ENCODE measurements around the gene SMLR1. TPM values are rescaled to one million over a fixed set of nuclear protein-coding genes. Genes with fewer than 3 reads are reported as not detected.

SMLR1 gene
- total RNA-seq, 1 experiment from 2014 or later, result not detected

DNA sequence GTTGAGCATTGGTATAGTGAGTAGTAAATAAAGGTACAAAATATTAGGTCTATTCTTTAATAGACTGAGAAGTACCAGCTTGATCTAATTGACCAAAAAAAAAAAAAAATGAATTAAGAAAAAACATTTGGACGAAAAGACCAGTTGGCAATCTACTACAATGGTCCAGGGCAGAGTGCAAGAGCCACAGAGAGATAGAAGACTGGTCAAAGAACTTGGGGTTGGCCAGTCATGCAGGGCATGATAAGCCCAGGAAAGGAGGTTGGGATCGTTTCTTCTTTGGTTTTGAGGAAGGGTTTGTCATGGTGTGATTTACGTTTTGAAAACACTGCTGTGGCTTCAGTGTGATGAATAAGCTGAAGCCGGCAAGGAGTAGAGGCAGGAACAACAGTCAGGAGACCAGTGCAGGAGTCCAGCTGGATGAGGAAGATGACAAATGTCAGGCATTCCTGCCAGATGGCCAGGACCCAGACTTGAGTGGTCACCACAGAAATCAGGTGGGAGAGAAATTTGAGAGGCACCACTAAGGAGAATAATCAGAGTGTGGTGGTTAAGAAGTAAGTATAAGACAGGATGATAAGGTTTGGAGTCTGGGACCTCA, 14.0 kb downstream of the SMLR1 start:
- Histone ChIP-seq H3K4me3 (replicated peaks in 1 of 2; ENCODE audit: low read depth in 1 of 2, low read length in 2 of 2) (no peak overlapping the region), H3K9ac (ENCODE audit: low read length) (no peak overlapping the region), H3K36me3 (ENCODE audit: control insufficient read depth in 1 of 2, insufficient read depth in 2 of 2, low read length in 2 of 2) (no peaks in the 10 kb centered on the region), H3K4me1 (ENCODE audit: control insufficient read depth in 1 of 2, insufficient read depth in 2 of 2, low read length in 2 of 2) (no peaks in the 10 kb centered on the region), H3K4me2 (ENCODE audit: low read length) (no peak overlapping the region), H3K27me3 (ENCODE audit: insufficient read depth, low read length) (no peaks in the 10 kb centered on the region), H2AFZ (ENCODE audit: low read depth, low read length, poor library complexity, severe bottlenecking) (no peak overlapping the region), H3K27ac (ENCODE audit: low read depth, low read length) (no peak overlapping the region), H3K9me3 (ENCODE audit: control insufficient read depth in 1 of 2, insufficient read depth in 1 of 2, low read depth in 1 of 2, low read length in 2 of 2) (no peaks in the 10 kb centered on the region), H3K9me2 (ENCODE audit: insufficient read depth) (no peaks in the 10 kb centered on the region), H4K20me1 (ENCODE audit: insufficient read depth) (no peaks in the 10 kb centered on the region), H3K79me2 (ENCODE audit: insufficient read depth, low read length) (no peaks in the 10 kb centered on the region)
- DNase-seq (ENCODE audit: low read depth, low spot score) (no peak), ATAC-seq (no peak)
- BruUV-seq (replicated peaks), result no TSS peak
- ChIA-PET CTCF (no interaction called here), RAD21 (ENCODE audit: low non-redundant PET in 1 of 2, low total read pairs in 2 of 2, uncharacterized antibody in 2 of 2, unreplicated experiment in 2 of 2) (no interaction called here), POLR2A (interaction anchor here (0.6 kb wide), 1 partner anchor 481 kb away, joined by 3 read pairs; no protein-coding TSS in a partner anchor)
- intact Hi-C loops (cut with micrococcal nuclease), result loop anchor here (5.0 kb wide), 3 partner anchors 519 to 804 kb away; no protein-coding TSS in a partner anchor
- TF ChIP-seq, protein P1, sequence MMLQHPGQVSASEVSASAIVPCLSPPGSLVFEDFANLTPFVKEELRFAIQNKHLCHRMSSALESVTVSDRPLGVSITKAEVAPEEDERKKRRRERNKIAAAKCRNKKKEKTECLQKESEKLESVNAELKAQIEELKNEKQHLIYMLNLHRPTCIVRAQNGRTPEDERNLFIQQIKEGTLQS (IDR thresholded peaks at IDR 0.05), result no peak
- TF ChIP-seq CEBPB (IDR thresholded peaks at IDR 0.05; ENCODE audit: low read depth) (no peak), EZH2 (IDR thresholded peaks at IDR 0.05) (no peak), POLR2AphosphoS5 (IDR thresholded peaks at IDR 0.05; ENCODE audit: low read depth, low read length) (no peak), CBX3 (IDR thresholded peaks at IDR 0.05; ENCODE audit: low read depth) (no peak), ZFX (IDR thresholded peaks at IDR 0.05) (no peak), RAD21 (IDR thresholded peaks at IDR 0.05; ENCODE audit: low read depth) (no peak), ELF1 (IDR thresholded peaks at IDR 0.05; ENCODE audit: borderline replicate concordance, low read depth) (no peak), TCF7L2 (IDR thresholded peaks at IDR 0.05; ENCODE audit: borderline replicate concordance, extremely low read depth, insufficient read depth, insufficient read length) (no peak), ZNF274 (IDR thresholded peaks at IDR 0.05; ENCODE audit: low read depth, low read length) (no peak)
- TF ChIP-seq, protein P2, sequence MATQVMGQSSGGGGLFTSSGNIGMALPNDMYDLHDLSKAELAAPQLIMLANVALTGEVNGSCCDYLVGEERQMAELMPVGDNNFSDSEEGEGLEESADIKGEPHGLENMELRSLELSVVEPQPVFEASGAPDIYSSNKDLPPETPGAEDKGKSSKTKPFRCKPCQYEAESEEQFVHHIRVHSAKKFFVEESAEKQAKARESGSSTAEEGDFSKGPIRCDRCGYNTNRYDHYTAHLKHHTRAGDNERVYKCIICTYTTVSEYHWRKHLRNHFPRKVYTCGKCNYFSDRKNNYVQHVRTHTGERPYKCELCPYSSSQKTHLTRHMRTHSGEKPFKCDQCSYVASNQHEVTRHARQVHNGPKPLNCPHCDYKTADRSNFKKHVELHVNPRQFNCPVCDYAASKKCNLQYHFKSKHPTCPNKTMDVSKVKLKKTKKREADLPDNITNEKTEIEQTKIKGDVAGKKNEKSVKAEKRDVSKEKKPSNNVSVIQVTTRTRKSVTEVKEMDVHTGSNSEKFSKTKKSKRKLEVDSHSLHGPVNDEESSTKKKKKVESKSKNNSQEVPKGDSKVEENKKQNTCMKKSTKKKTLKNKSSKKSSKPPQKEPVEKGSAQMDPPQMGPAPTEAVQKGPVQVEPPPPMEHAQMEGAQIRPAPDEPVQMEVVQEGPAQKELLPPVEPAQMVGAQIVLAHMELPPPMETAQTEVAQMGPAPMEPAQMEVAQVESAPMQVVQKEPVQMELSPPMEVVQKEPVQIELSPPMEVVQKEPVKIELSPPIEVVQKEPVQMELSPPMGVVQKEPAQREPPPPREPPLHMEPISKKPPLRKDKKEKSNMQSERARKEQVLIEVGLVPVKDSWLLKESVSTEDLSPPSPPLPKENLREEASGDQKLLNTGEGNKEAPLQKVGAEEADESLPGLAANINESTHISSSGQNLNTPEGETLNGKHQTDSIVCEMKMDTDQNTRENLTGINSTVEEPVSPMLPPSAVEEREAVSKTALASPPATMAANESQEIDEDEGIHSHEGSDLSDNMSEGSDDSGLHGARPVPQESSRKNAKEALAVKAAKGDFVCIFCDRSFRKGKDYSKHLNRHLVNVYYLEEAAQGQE (IDR thresholded peaks at IDR 0.05; ENCODE audit: low read depth), result no peak

All from HCT116 (cell line).